IMR-90 (cell line): ENCODE data around the gene AQP4. TPM values are rescaled to one million over a fixed set of nuclear protein-coding genes. Genes with fewer than 3 reads are reported as not detected.

Experiments used
- ATAC-seq: fragments of 200-7000 bp; cut with Tn5 transposase; 2 replicates; pipeline ENCODE4 v1.9.1; 2020; ENCODE audit warnings: low read depth, mild to moderate bottlenecking, moderate library complexity
- BruUV-seq: library from RNA; stranded (reverse); fragments of 400-500 nt; replicated peaks from 2 replicates; lab custom pipeline; 2021; lab: Mats Ljungman, UMichigan
- CTCF ChIA-PET: fragments of 300-600 bp; formaldehyde crosslinking; extraction: SDS; loops from one replicate; lab custom pipeline; 2021; ENCODE audit warnings: antibody characterized with exemption; lab: Yijun Ruan, JAX
- POLR2A ChIA-PET: fragments of 300-600 bp; sonication (Branson Sonifier 250); formaldehyde crosslinking; loops from one replicate; lab custom pipeline; 2022; ENCODE audit warnings: antibody characterized with exemption; ENCODE audit not compliant: unreplicated experiment; lab: Charles Lee
- DNase-seq: peaks from one replicate; pipeline ENCODE4 v3.0.0; 2013
- H2AFZ ChIP-seq: replicated peaks from 2 replicates; pipeline ENCODE3; 2013; ENCODE audit warnings: low read length, mild to moderate bottlenecking; ENCODE audit not compliant: poor library complexity
- H2AK5ac ChIP-seq: 2 replicates; pipeline ENCODE4 v1.6.1; 2013; ENCODE audit warnings: low read depth, low read length, inconsistent platforms
- H2AK9ac ChIP-seq: replicated peaks from 2 replicates; pipeline ENCODE3; 2013; ENCODE audit warnings: mild to moderate bottlenecking, low read depth, low read length, moderate library complexity; ENCODE audit not compliant: poor library complexity
- H2BK120ac ChIP-seq: 2 replicates; pipeline ENCODE4 v1.6.1; 2013; ENCODE audit warnings: low read depth, low read length, inconsistent platforms
- H2BK15ac ChIP-seq: 3 replicates; pipeline ENCODE4 v1.6.1; 2013; ENCODE audit warnings: low read depth, low read length, inconsistent platforms
- H2BK20ac ChIP-seq: 2 replicates; pipeline ENCODE4 v1.6.1; 2013; ENCODE audit warnings: low read depth, mild to moderate bottlenecking, inconsistent platforms, low read length, moderate library complexity
- H2BK5ac ChIP-seq: 2 replicates; pipeline ENCODE4 v1.6.1; 2013; ENCODE audit warnings: mild to moderate bottlenecking, low read depth, low read length, inconsistent platforms; ENCODE audit not compliant: poor library complexity, severe bottlenecking
- H3K14ac ChIP-seq: replicated peaks from 2 replicates; pipeline ENCODE4 v1.6.1; 2013; ENCODE audit warnings: low read depth, low read length, inconsistent platforms
- H3K18ac ChIP-seq: 2 replicates; pipeline ENCODE4 v1.6.1; 2013; ENCODE audit warnings: low read depth, low read length, control low read depth
- H3K23ac ChIP-seq: 2 replicates; pipeline ENCODE4 v1.6.1; 2013; ENCODE audit warnings: low read depth, low read length, inconsistent platforms
- H3K27ac ChIP-seq: 2 replicates; pipeline ENCODE4 v1.5.1; 2013; ENCODE audit warnings: mild to moderate bottlenecking, control low read depth, low read length; ENCODE audit not compliant: insufficient read depth
- H3K27me3 ChIP-seq: 2 replicates; pipeline ENCODE4 v1.6.1; 2013; ENCODE audit warnings: low read length; ENCODE audit not compliant: control insufficient read depth, insufficient read depth
- H3K36me3 ChIP-seq: 2 replicates; pipeline ENCODE4 v1.6.1; 2013; ENCODE audit warnings: low read length, mixed read lengths; ENCODE audit not compliant: control insufficient read depth, insufficient read depth
- H3K4ac ChIP-seq: 2 replicates; pipeline ENCODE4 v1.6.1; 2013; ENCODE audit warnings: low read depth, low read length, inconsistent platforms
- H3K4me1 ChIP-seq: 2 replicates; pipeline ENCODE4 v1.6.1; 2013; ENCODE audit warnings: low read length, mixed read lengths; ENCODE audit not compliant: control insufficient read depth, insufficient read depth
- H3K4me2 ChIP-seq: 2 replicates; pipeline ENCODE4 v1.6.1; 2013; ENCODE audit warnings: low read depth, mild to moderate bottlenecking, control low read depth, low read length, moderate library complexity
- H3K4me3 ChIP-seq: 2 replicates; pipeline ENCODE4 v1.5.1; 2013; ENCODE audit warnings: low read depth, mild to moderate bottlenecking, control low read depth, low read length, moderate library complexity; ENCODE audit not compliant: insufficient read depth
- H3K56ac ChIP-seq: 2 replicates; pipeline ENCODE4 v1.6.1; 2013; ENCODE audit warnings: low read length, inconsistent platforms; ENCODE audit not compliant: insufficient read depth; ENCODE audit errors: extremely low read depth
- H3K79me1 ChIP-seq, 2 experiments: 2 replicates each; pipeline ENCODE4 v1.6.1; 2013; ENCODE audit warnings: low read length in 2 of 2, inconsistent platforms in 1 of 2, low read depth in 1 of 2
- H3K9ac ChIP-seq: 2 replicates; pipeline ENCODE4 v1.6.1; 2013; ENCODE audit warnings: low read depth, low read length, control low read depth
- H3K9me1 ChIP-seq: 2 replicates; pipeline ENCODE4 v1.6.1; 2013; ENCODE audit warnings: low read length, inconsistent platforms; ENCODE audit not compliant: insufficient read depth
- H3K9me3 ChIP-seq: 2 replicates; pipeline ENCODE4 v1.6.1; 2013; ENCODE audit warnings: low read length; ENCODE audit not compliant: control insufficient read depth, insufficient read depth
- H4K20me1 ChIP-seq: 2 replicates; pipeline ENCODE4 v1.6.1; 2013; ENCODE audit warnings: low read length, inconsistent platforms; ENCODE audit not compliant: insufficient read depth
- H4K5ac ChIP-seq: 2 replicates; pipeline ENCODE4 v1.6.1; 2013; ENCODE audit warnings: mild to moderate bottlenecking, low read depth, low read length, control low read depth
- H4K8ac ChIP-seq, 2 experiments: 2 replicates each; pipeline ENCODE4 v1.6.1; 2013; ENCODE audit warnings: low read depth in 2 of 2, low read length in 2 of 2, control low read depth in 1 of 2, inconsistent platforms in 1 of 2
- H4K91ac ChIP-seq: 2 replicates; pipeline ENCODE4 v1.6.1; 2013; ENCODE audit warnings: low read depth, low read length, inconsistent platforms; ENCODE audit not compliant: insufficient read depth
- CEBPB ChIP-seq: IDR thresholded peaks from 2 replicates; pipeline ENCODE4 v1.6.1; 2012; ENCODE audit warnings: low read depth, low read length, improper control_type of control experiment
- ELK1 ChIP-seq: fragments of 150-350 bp; IDR thresholded peaks from 2 replicates; pipeline ENCODE4 v1.6.1; 2016; ENCODE audit warnings: low read depth, mild to moderate bottlenecking, low read length, moderate library complexity, borderline replicate concordance
- FOS ChIP-seq: fragments of 150-350 bp; IDR thresholded peaks from 2 replicates; pipeline ENCODE4 v1.6.1; 2016; ENCODE audit warnings: low read depth, low read length
- MAFK ChIP-seq: IDR thresholded peaks from 2 replicates; pipeline ENCODE4 v1.6.1; 2012; ENCODE audit warnings: low read depth, low read length, improper control_type of control experiment
- MAZ ChIP-seq: IDR thresholded peaks from 2 replicates; pipeline ENCODE4 v1.6.1; 2012; ENCODE audit warnings: low read depth, mild to moderate bottlenecking, low read length, improper control_type of control experiment, moderate library complexity, borderline replicate concordance
- POLR2A ChIP-seq: IDR thresholded peaks from 2 replicates; pipeline ENCODE4 v1.6.1; 2012; ENCODE audit warnings: mild to moderate bottlenecking, low read depth, low read length
- SMC3 ChIP-seq: fragments of 150-350 bp; IDR thresholded peaks from 2 replicates; pipeline ENCODE4 v1.6.1; 2016; ENCODE audit warnings: low read depth, mild to moderate bottlenecking, antibody characterized with exemption, low read length, moderate library complexity
- dilution Hi-C: fragments of 300-500 bp; cut with HindIII; formaldehyde crosslinking; loops from one replicate; pipeline ENCODE4 v1.14.3; 2018; ENCODE audit warnings: low sequenced_read_pairs; ENCODE audit not compliant: unreplicated experiment
- in situ Hi-C: fragments of 300-500 bp; cut with MboI; formaldehyde crosslinking; loops from 3 replicates; pipeline ENCODE4 v1.14.3; 2019; ENCODE audit warnings: low sequenced_read_pairs, inconsistent platforms, mixed read lengths
- intact Hi-C: fragments of 100-400 bp; cut with micrococcal nuclease; formaldehyde crosslinking; loops from 2 replicates; pipeline ENCODE4 v1.10.0; 2022
- polyA plus RNA-seq, 3 experiments: library from polyadenylated mRNA; depleted of rRNA; stranded (reverse); fragments of >200 nt; gene quantifications; 2 replicates each; pipeline ENCODE4 v1.2.3, GENCODE V29; 2012; ENCODE audit warnings: low replicate concordance in 1 of 3
- total RNA-seq: library from RNA; depleted of rRNA; stranded (reverse); fragments of >200 nt; gene quantifications from 2 replicates; pipeline ENCODE4 v1.2.3, GENCODE V29; 2012

The AQP4 gene
- total and polyA plus RNA-seq, 2 of the 4 experiments (the other 2 are of a cell fraction): not detected

- dilution Hi-C loops: no loop called here
- no peak overlapping the region for H3K56ac ChIP-seq
- BruUV-seq: no TSS peak
These were observed 8.8 kb upstream of the AQP4 start for GRCh38 chr18:26874283-26874682.

More at GRCh38 chr18:26874283-26874682, 8.8 kb upstream of the AQP4 start:
- Histone ChIP-seq H2AFZ (no peak overlapping the region), H4K5ac (no peak overlapping the region), H3K9me3 (peaks cover 2% of the 10 kb centered on the region; the same call in 1 of the 2 replicates), H3K23ac (no peak overlapping the region), H3K4me1 (no peaks in the 10 kb centered on the region), H3K4ac (no peak overlapping the region), H2AK9ac (no peak overlapping the region), H3K18ac (no peak overlapping the region), H3K27ac (no peak overlapping the region), H2BK120ac (no peak overlapping the region), H2BK5ac (no peak overlapping the region), H2AK5ac (no peak overlapping the region), H2BK20ac (no peak overlapping the region), H3K9ac (no peak overlapping the region), H4K8ac (no peak overlapping the region), H3K4me2 (no peak overlapping the region), H4K20me1 (no peaks in the 10 kb centered on the region), H3K36me3 (no peaks in the 10 kb centered on the region), H3K27me3 (no peaks in the 10 kb centered on the region), H3K14ac (no peak overlapping the region), H3K4me3 (no peak overlapping the region), H2BK15ac (no peak overlapping the region), H4K91ac (no peak overlapping the region), H3K9me1 (no peaks in the 10 kb centered on the region), H3K79me1 (no peaks in the 10 kb centered on the region)
- in situ Hi-C loops: no loop called here
- ChIA-PET POLR2A (no interaction called here), CTCF (no interaction called here)
- TF ChIP-seq MAFK (no peak), SMC3 (no peak), MAZ (no peak), CEBPB (no peak), ELK1 (no peak), POLR2A (no peak), FOS (no peak)
- intact Hi-C loops: no loop called here
- ATAC-seq (no peak), DNase-seq (no peak)
